HG03066 (cell line): ENCODE measurements around the gene EMC9.
"Not testable (repeated sequence)": the region's sequence is repeated elsewhere in the genome, so short reads cannot be mapped to it uniquely, and the experiment has no call there.

Source experiments
- ATAC-seq: cut with Tn5 transposase; IDR thresholded peaks from one replicate; pipeline ENCODE4 v1.9.1; 2021; ENCODE audit warnings: low read depth; ENCODE audit not compliant: unreplicated experiment

The EMC9 gene

GRCh38 chr14:24113801-24114531 is 27.4 kb downstream of the EMC9 start:
- peak; percentile 34 for ATAC-seq

GRCh38 chr14:24113379-24113800 is 28.0 kb downstream of the EMC9 start:
- ATAC-seq, result no peak

- ATAC-seq, result no peak
Measured at GRCh38 chr14:24110523-24110922, 30.9 kb downstream of the EMC9 start.

GRCh38 chr14:24110060-24110459 is 31.3 kb downstream of the EMC9 start:
- ATAC-seq, result no peak

GRCh38 chr14:24108336-24108874 is 33.0 kb downstream of the EMC9 start:
- ATAC-seq, result no peak

- no peak for ATAC-seq
Measured at GRCh38 chr14:24106672-24107271, 34.6 kb downstream of the EMC9 start.

GRCh38 chr14:24105609-24106239 is 35.7 kb downstream of the EMC9 start:
- not testable (repeated sequence) for ATAC-seq

GRCh38 chr14:24103451-24103850 is 37.9 kb downstream of the EMC9 start:
- no peak for ATAC-seq

- ATAC-seq, result no peak
Measured at GRCh38 chr14:24102357-24103048, 38.9 kb downstream of the EMC9 start.

- ATAC-seq, result no peak
Measured at GRCh38 chr14:24100982-24101494, 40.4 kb downstream of the EMC9 start.

GRCh38 chr14:24100197-24100981 is 41.0 kb downstream of the EMC9 start:
- no peak for ATAC-seq

GRCh38 chr14:24098927-24099813 is 42.2 kb downstream of the EMC9 start:
- ATAC-seq, result no peak

- ATAC-seq, result no peak
Measured at GRCh38 chr14:24098229-24098926, 43.0 kb downstream of the EMC9 start.

- ATAC-seq, result no peak
Measured at GRCh38 chr14:24096545-24097181, 44.7 kb downstream of the EMC9 start.

- ATAC-seq, result peak; percentile 76
Measured at GRCh38 chr14:24095271-24096068, 45.9 kb downstream of the EMC9 start.

- peak; percentile 6 for ATAC-seq
Measured at GRCh38 chr14:24094841-24095270, 46.5 kb downstream of the EMC9 start.
